GM13977 (cell line): ENCODE data around the gene POLD4.

Experiments used
- DNase-seq: peaks from one replicate; pipeline ENCODE4 v3.0.0; 2012; ENCODE audit warnings: low spot score
- CTCF ChIP-seq: IDR thresholded peaks from 2 replicates; pipeline ENCODE4 v1.5.1; 2012; ENCODE audit warnings: mild to moderate bottlenecking, control low read depth; ENCODE audit not compliant: insufficient read depth; ENCODE audit errors: extremely low read depth, missing control alignments
- in situ Hi-C: fragments of 300-500 bp; cut with MboI; formaldehyde crosslinking; loops from one replicate; pipeline ENCODE4 v1.12.0; 2022; ENCODE audit warnings: low sequenced_read_pairs, low pct_unique_long_range_greater_than_20kb, mixed read lengths, inconsistent platforms; ENCODE audit not compliant: unreplicated experiment

Gene POLD4

GRCh38 chr11:67366961-67367760, 13.8 kb upstream of the POLD4 start:
- in situ Hi-C loops, result no loop called here
- no peak for TF ChIP-seq CTCF
- DNase-seq, result no peak

GRCh38 chr11:67366546-67366945, 13.2 kb upstream of the POLD4 start:
- in situ Hi-C loops, result no loop called here
- DNase-seq, result no peak
- TF ChIP-seq CTCF, result no peak

- DNase-seq, result no peak
- no peak for TF ChIP-seq CTCF
- in situ Hi-C loops, result no loop called here
Measured at GRCh38 chr11:67365736-67366444, 12.5 kb upstream of the POLD4 start.

- no peak for DNase-seq
- in situ Hi-C loops, result no loop called here
- TF ChIP-seq CTCF, result no peak
Measured at GRCh38 chr11:67364783-67365722, 11.7 kb upstream of the POLD4 start.

- in situ Hi-C loops, result no loop called here
- DNase-seq, result no peak
- no peak for TF ChIP-seq CTCF
Measured at GRCh38 chr11:67364169-67364568, 10.8 kb upstream of the POLD4 start.
